HepG2 (cell line): ENCODE data around the gene FGFR1OP2.
A peak's percentile ranks its signal among the peaks of the same experiment; 100 is the strongest.

Experiments used
- ASH2L ChIP-seq: fragments of 300-600, 200-600 bp; sonication (generic); IDR thresholded peaks from 2 replicates; pipeline ENCODE4 v1.7.0; 2017; ENCODE audit warnings: low read depth, mild to moderate bottlenecking, moderate library complexity, mixed read lengths, low read length; ENCODE audit not compliant: insufficient read length
- CEBPB ChIP-seq: IDR thresholded peaks from 2 replicates; pipeline ENCODE4 v1.6.1; 2011; ENCODE audit warnings: low read depth, low read length, improper control_type of control experiment, borderline replicate concordance
- CTCF ChIP-seq: sonication (generic); formaldehyde crosslinking; IDR thresholded peaks from 2 replicates; pipeline ENCODE4 v1.5.0; 2020; ENCODE audit warnings: mild to moderate bottlenecking, missing genetic modification reagents, moderate library complexity
- ELF1 ChIP-seq: sonication (generic); formaldehyde crosslinking; IDR thresholded peaks from 2 replicates; pipeline ENCODE4 v1.4.0; 2020; ENCODE audit warnings: missing genetic modification reagents
- ETV6 ChIP-seq: sonication (generic); formaldehyde crosslinking; conservative IDR thresholded peaks from 2 replicates; pipeline ENCODE4 v1.4.0; 2020; ENCODE audit warnings: missing genetic modification reagents
- GTF2F1 ChIP-seq: fragments of 150-350 bp; IDR thresholded peaks from 2 replicates; pipeline ENCODE4 v1.6.1; 2014; ENCODE audit warnings: low read length
- HIVEP1 ChIP-seq: sonication (generic); formaldehyde crosslinking; IDR thresholded peaks from 2 replicates; pipeline ENCODE4 v1.4.0; 2020; ENCODE audit warnings: mild to moderate bottlenecking, missing genetic modification reagents
- POLR2A ChIP-seq, 2 experiments: IDR thresholded peaks; 2 replicates each; pipeline ENCODE4 v1.6.1; 2011; ENCODE audit warnings: low read depth in 2 of 2, low read length in 2 of 2, mild to moderate bottlenecking in 1 of 2, moderate library complexity in 1 of 2; ENCODE audit not compliant: insufficient read depth in 1 of 2
- TBX3 ChIP-seq: fragments of 450-650 bp; IDR thresholded peaks from 2 replicates; pipeline ENCODE4 v1.6.1; 2017; ENCODE audit warnings: antibody characterized with exemption, mild to moderate bottlenecking, inconsistent platforms, borderline replicate concordance
- ZFP62 ChIP-seq: sonication (generic); formaldehyde crosslinking; IDR thresholded peaks from 2 replicates; pipeline ENCODE4 v1.4.0; 2020; ENCODE audit warnings: missing genetic modification reagents
- ZNF33B ChIP-seq: sonication (generic); formaldehyde crosslinking; IDR thresholded peaks from 2 replicates; pipeline ENCODE4 v1.5.1; 2020; ENCODE audit warnings: mild to moderate bottlenecking, missing genetic modification reagents
- TF ChIP-seq, protein P1 (sequence below): sonication (generic); formaldehyde crosslinking; IDR thresholded peaks from 2 replicates; pipeline ENCODE4 v1.8.1; 2022; ENCODE audit warnings: mild to moderate bottlenecking, missing genetic modification reagents
- TF ChIP-seq, protein P2 (sequence below): sonication (generic); formaldehyde crosslinking; IDR thresholded peaks from 2 replicates; pipeline ENCODE4 v1.4.0; 2020; ENCODE audit warnings: missing genetic modification reagents
- TF ChIP-seq, protein P3 (sequence below): sonication (generic); formaldehyde crosslinking; IDR thresholded peaks from 2 replicates; pipeline ENCODE4 v1.4.0; 2020; ENCODE audit warnings: low read depth, mild to moderate bottlenecking, missing genetic modification reagents

- no peak for TF ChIP-seq ZFP62
- no peak for TF ChIP-seq ELF1 (CRISPR knock-in tag)
- TF ChIP-seq, protein P1, sequence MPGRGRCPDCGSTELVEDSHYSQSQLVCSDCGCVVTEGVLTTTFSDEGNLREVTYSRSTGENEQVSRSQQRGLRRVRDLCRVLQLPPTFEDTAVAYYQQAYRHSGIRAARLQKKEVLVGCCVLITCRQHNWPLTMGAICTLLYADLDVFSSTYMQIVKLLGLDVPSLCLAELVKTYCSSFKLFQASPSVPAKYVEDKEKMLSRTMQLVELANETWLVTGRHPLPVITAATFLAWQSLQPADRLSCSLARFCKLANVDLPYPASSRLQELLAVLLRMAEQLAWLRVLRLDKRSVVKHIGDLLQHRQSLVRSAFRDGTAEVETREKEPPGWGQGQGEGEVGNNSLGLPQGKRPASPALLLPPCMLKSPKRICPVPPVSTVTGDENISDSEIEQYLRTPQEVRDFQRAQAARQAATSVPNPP (CRISPR knock-in tag), result no peak
- TF ChIP-seq, protein P2, sequence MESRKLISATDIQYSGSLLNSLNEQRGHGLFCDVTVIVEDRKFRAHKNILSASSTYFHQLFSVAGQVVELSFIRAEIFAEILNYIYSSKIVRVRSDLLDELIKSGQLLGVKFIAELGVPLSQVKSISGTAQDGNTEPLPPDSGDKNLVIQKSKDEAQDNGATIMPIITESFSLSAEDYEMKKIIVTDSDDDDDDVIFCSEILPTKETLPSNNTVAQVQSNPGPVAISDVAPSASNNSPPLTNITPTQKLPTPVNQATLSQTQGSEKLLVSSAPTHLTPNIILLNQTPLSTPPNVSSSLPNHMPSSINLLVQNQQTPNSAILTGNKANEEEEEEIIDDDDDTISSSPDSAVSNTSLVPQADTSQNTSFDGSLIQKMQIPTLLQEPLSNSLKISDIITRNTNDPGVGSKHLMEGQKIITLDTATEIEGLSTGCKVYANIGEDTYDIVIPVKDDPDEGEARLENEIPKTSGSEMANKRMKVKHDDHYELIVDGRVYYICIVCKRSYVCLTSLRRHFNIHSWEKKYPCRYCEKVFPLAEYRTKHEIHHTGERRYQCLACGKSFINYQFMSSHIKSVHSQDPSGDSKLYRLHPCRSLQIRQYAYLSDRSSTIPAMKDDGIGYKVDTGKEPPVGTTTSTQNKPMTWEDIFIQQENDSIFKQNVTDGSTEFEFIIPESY, result no peak
- TF ChIP-seq HIVEP1 (CRISPR knock-in tag), result no peak
- TF ChIP-seq ETV6 (CRISPR knock-in tag), result no peak
- no peak for TF ChIP-seq GTF2F1
- TF ChIP-seq, protein P3, sequence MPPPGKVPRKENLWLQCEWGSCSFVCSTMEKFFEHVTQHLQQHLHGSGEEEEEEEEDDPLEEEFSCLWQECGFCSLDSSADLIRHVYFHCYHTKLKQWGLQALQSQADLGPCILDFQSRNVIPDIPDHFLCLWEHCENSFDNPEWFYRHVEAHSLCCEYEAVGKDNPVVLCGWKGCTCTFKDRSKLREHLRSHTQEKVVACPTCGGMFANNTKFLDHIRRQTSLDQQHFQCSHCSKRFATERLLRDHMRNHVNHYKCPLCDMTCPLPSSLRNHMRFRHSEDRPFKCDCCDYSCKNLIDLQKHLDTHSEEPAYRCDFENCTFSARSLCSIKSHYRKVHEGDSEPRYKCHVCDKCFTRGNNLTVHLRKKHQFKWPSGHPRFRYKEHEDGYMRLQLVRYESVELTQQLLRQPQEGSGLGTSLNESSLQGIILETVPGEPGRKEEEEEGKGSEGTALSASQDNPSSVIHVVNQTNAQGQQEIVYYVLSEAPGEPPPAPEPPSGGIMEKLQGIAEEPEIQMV (CRISPR knock-in tag), result no peak
- TF ChIP-seq ASH2L, result no peak
- no peak for TF ChIP-seq CTCF (CRISPR knock-in tag)
- TF ChIP-seq POLR2A (IDR thresholded peaks at IDR 0.05; ENCODE audit: insufficient read depth in 1 of 2, low read depth in 2 of 2, low read length in 2 of 2), result peak in 1 of 2 experiments; percentile 29; a peak in 1 of 4 replicates
- no peak for TF ChIP-seq CEBPB
- TF ChIP-seq TBX3, result no peak
- no peak for TF ChIP-seq ZNF33B (CRISPR knock-in tag)
These were observed 76.8 kb downstream of the FGFR1OP2 start for GRCh38 chr12:27014859-27015729.
